ENCODE results near the gene SCCPDH. TPM values are rescaled to one million over a fixed set of nuclear protein-coding genes. Genes with fewer than 3 reads are reported as not detected.

SCCPDH gene
- total and polyA plus RNA-seq, 2 of the 13 experiments (the other 11 are each of a cell fraction or from before 2014, with no cell fraction given), result 36.7 to 62.3 TPM

GRCh38 chr1:246709196-246709595 is 15.0 kb upstream of the SCCPDH start (continued):
- 0 out of 2 replicates have a peak, but pooled peaks have one; percentile 0 for TF ChIP-seq ZBTB39 (CRISPR knock-in tag; IDR thresholded peaks at IDR 0.05)
- TF ChIP-seq SNAI1 (CRISPR knock-in tag; IDR thresholded peaks at IDR 0.05; ENCODE audit: borderline replicate concordance), result no peak
- TF ChIP-seq RARA (CRISPR knock-in tag; IDR thresholded peaks at IDR 0.05), result no peak
- peak; percentile 0 for TF ChIP-seq JARID2 (CRISPR knock-in tag; IDR thresholded peaks at IDR 0.05; ENCODE audit: insufficient replicate concordance)
- peak; percentile 51 for TF ChIP-seq ZFX (CRISPR knock-in tag; IDR thresholded peaks at IDR 0.05; ENCODE audit: low read depth)
- TF ChIP-seq E2F1 (CRISPR knock-in tag; IDR thresholded peaks at IDR 0.05), result no peak
- TF ChIP-seq SIX1 (CRISPR knock-in tag; IDR thresholded peaks at IDR 0.05; ENCODE audit: borderline replicate concordance), result no peak
- TF ChIP-seq MIER3 (CRISPR knock-in tag; IDR thresholded peaks at IDR 0.05; ENCODE audit: borderline replicate concordance), result no peak
- peak; percentile 56 for TF ChIP-seq ZFY (CRISPR knock-in tag; IDR thresholded peaks at IDR 0.05)
- TF ChIP-seq ZKSCAN1 (IDR thresholded peaks at IDR 0.05; ENCODE audit: low read length), result no peak
- no peak for TF ChIP-seq SRY (CRISPR knock-in tag; IDR thresholded peaks at IDR 0.05)
- no peak for TF ChIP-seq ZNF724P (CRISPR knock-in tag; IDR thresholded peaks at IDR 0.05; ENCODE audit: borderline replicate concordance)
- 0 out of 2 replicates have a peak, but pooled peaks have one; percentile 45 for TF ChIP-seq ZMYM2 (CRISPR knock-in tag; IDR thresholded peaks at IDR 0.05)
- no peak for TF ChIP-seq ATF6 (CRISPR knock-in tag; conservative IDR thresholded peaks at IDR 0.05)
- TF ChIP-seq ZNF33B (CRISPR knock-in tag; IDR thresholded peaks at IDR 0.05), result no peak
- TF ChIP-seq TAF15 (IDR thresholded peaks at IDR 0.05; ENCODE audit: low read depth, low read length, poor library complexity, severe bottlenecking), result no peak
- TF ChIP-seq HDAC2 (CRISPR knock-in tag; IDR thresholded peaks at IDR 0.05), result no peak
- TF ChIP-seq, protein P1, sequence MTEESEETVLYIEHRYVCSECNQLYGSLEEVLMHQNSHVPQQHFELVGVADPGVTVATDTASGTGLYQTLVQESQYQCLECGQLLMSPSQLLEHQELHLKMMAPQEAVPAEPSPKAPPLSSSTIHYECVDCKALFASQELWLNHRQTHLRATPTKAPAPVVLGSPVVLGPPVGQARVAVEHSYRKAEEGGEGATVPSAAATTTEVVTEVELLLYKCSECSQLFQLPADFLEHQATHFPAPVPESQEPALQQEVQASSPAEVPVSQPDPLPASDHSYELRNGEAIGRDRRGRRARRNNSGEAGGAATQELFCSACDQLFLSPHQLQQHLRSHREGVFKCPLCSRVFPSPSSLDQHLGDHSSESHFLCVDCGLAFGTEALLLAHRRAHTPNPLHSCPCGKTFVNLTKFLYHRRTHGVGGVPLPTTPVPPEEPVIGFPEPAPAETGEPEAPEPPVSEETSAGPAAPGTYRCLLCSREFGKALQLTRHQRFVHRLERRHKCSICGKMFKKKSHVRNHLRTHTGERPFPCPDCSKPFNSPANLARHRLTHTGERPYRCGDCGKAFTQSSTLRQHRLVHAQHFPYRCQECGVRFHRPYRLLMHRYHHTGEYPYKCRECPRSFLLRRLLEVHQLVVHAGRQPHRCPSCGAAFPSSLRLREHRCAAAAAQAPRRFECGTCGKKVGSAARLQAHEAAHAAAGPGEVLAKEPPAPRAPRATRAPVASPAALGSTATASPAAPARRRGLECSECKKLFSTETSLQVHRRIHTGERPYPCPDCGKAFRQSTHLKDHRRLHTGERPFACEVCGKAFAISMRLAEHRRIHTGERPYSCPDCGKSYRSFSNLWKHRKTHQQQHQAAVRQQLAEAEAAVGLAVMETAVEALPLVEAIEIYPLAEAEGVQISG (CRISPR knock-in tag; IDR thresholded peaks at IDR 0.05), result 0 out of 2 replicates have a peak, but pooled peaks have one; percentile 16
- TF ChIP-seq, protein P2, sequence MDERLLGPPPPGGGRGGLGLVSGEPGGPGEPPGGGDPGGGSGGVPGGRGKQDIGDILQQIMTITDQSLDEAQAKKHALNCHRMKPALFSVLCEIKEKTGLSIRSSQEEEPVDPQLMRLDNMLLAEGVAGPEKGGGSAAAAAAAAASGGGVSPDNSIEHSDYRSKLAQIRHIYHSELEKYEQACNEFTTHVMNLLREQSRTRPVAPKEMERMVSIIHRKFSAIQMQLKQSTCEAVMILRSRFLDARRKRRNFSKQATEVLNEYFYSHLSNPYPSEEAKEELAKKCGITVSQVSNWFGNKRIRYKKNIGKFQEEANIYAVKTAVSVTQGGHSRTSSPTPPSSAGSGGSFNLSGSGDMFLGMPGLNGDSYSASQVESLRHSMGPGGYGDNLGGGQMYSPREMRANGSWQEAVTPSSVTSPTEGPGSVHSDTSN (CRISPR knock-in tag; IDR thresholded peaks at IDR 0.05), result no peak
- no peak for TF ChIP-seq HMG20A (CRISPR knock-in tag; IDR thresholded peaks at IDR 0.05; ENCODE audit: borderline replicate concordance)
- TF ChIP-seq HNRNPK (IDR thresholded peaks at IDR 0.05; ENCODE audit: low read depth, low read length, poor library complexity, severe bottlenecking), result no peak
- TF ChIP-seq ZBTB20 (CRISPR knock-in tag; IDR thresholded peaks at IDR 0.05; ENCODE audit: borderline replicate concordance, low read depth), result no peak

All from HepG2 (cell line).